Measurements from ENCODE around the gene NCOR1.

Gene NCOR1

GRCh38 chr17:16106161-16106891 lies 109.0 kb downstream of the NCOR1 start:
- H3K27me3 ChIP-seq (ENCODE audit: control insufficient read depth, insufficient read depth, low read length) = no peaks in the 10 kb centered on the region
- no peak overlapping the region for H3K4me3 ChIP-seq (ENCODE audit: low read length)
- no peaks in the 10 kb centered on the region for H3K9me3 ChIP-seq (ENCODE audit: control insufficient read depth, low read length)
- peaks cover 3% of the 10 kb centered on the region for H3K4me1 ChIP-seq (ENCODE audit: control insufficient read depth, insufficient read depth, low read length)
- no peak overlapping the region for H3K9ac ChIP-seq (ENCODE audit: low read length)
- H3K36me3 ChIP-seq (ENCODE audit: control insufficient read depth, insufficient read depth, low read length) = peaks cover 3% of the 10 kb centered on the region

- Histone ChIP-seq H3K4me3 (ENCODE audit: low read length) (no peak overlapping the region), H3K9ac (ENCODE audit: low read length) (no peak overlapping the region), H3K27me3 (ENCODE audit: control insufficient read depth, insufficient read depth, low read length) (no peaks in the 10 kb centered on the region), H3K9me3 (ENCODE audit: control insufficient read depth, low read length) (no peaks in the 10 kb centered on the region), H3K36me3 (ENCODE audit: control insufficient read depth, insufficient read depth, low read length) (peaks cover 6% of the 10 kb centered on the region), H3K4me1 (ENCODE audit: control insufficient read depth, insufficient read depth, low read length) (peaks cover 6% of the 10 kb centered on the region)
These were observed 111.1 kb downstream of the NCOR1 start for GRCh38 chr17:16104189-16104588.

- H3K4me3 ChIP-seq (ENCODE audit: low read length) = no peak overlapping the region
- no peak overlapping the region for H3K9ac ChIP-seq (ENCODE audit: low read length)
- H3K27me3 ChIP-seq (ENCODE audit: control insufficient read depth, insufficient read depth, low read length) = no peaks in the 10 kb centered on the region
- no peaks in the 10 kb centered on the region for H3K9me3 ChIP-seq (ENCODE audit: control insufficient read depth, low read length)
- H3K4me1 ChIP-seq (ENCODE audit: control insufficient read depth, insufficient read depth, low read length) = peaks cover 6% of the 10 kb centered on the region
- H3K36me3 ChIP-seq (ENCODE audit: control insufficient read depth, insufficient read depth, low read length) = peaks cover 15% of the 10 kb centered on the region
These were observed 113.9 kb downstream of the NCOR1 start for GRCh38 chr17:16101440-16101839.

- Histone ChIP-seq H3K36me3 (ENCODE audit: control insufficient read depth, insufficient read depth, low read length) (peaks cover 15% of the 10 kb centered on the region), H3K4me3 (ENCODE audit: low read length) (no peak overlapping the region), H3K9ac (ENCODE audit: low read length) (no peak overlapping the region), H3K4me1 (ENCODE audit: control insufficient read depth, insufficient read depth, low read length) (peaks cover 6% of the 10 kb centered on the region), H3K9me3 (ENCODE audit: control insufficient read depth, low read length) (no peaks in the 10 kb centered on the region), H3K27me3 (ENCODE audit: control insufficient read depth, insufficient read depth, low read length) (no peaks in the 10 kb centered on the region)
These were observed 114.5 kb downstream of the NCOR1 start for GRCh38 chr17:16100737-16101400.

GRCh38 chr17:16091773-16092172 lies 123.6 kb downstream of the NCOR1 start:
- H3K9ac ChIP-seq (ENCODE audit: low read length) = no peak overlapping the region
- no peak overlapping the region for H3K4me3 ChIP-seq (ENCODE audit: low read length)
- H3K36me3 ChIP-seq (ENCODE audit: control insufficient read depth, insufficient read depth, low read length) = peaks cover 3% of the 10 kb centered on the region
- no peaks in the 10 kb centered on the region for H3K9me3 ChIP-seq (ENCODE audit: control insufficient read depth, low read length)
- H3K4me1 ChIP-seq (ENCODE audit: control insufficient read depth, insufficient read depth, low read length) = no peaks in the 10 kb centered on the region
- no peaks in the 10 kb centered on the region for H3K27me3 ChIP-seq (ENCODE audit: control insufficient read depth, insufficient read depth, low read length)

- Histone ChIP-seq H3K27me3 (ENCODE audit: control insufficient read depth, insufficient read depth, low read length) (no peaks in the 10 kb centered on the region), H3K9me3 (ENCODE audit: control insufficient read depth, low read length) (no peaks in the 10 kb centered on the region), H3K4me3 (ENCODE audit: low read length) (no peak overlapping the region), H3K4me1 (ENCODE audit: control insufficient read depth, insufficient read depth, low read length) (no peaks in the 10 kb centered on the region), H3K9ac (ENCODE audit: low read length) (no peak overlapping the region), H3K36me3 (ENCODE audit: control insufficient read depth, insufficient read depth, low read length) (no peaks in the 10 kb centered on the region)
These were observed 128.4 kb downstream of the NCOR1 start for GRCh38 chr17:16086957-16087356.

GRCh38 chr17:16085066-16085699 lies 130.2 kb downstream of the NCOR1 start:
- no peak overlapping the region for H3K4me3 ChIP-seq (ENCODE audit: low read length)
- H3K9ac ChIP-seq (ENCODE audit: low read length) = no peak overlapping the region
- H3K36me3 ChIP-seq (ENCODE audit: control insufficient read depth, insufficient read depth, low read length) = no peaks in the 10 kb centered on the region
- H3K9me3 ChIP-seq (ENCODE audit: control insufficient read depth, low read length) = no peaks in the 10 kb centered on the region
- H3K4me1 ChIP-seq (ENCODE audit: control insufficient read depth, insufficient read depth, low read length) = no peaks in the 10 kb centered on the region
- H3K27me3 ChIP-seq (ENCODE audit: control insufficient read depth, insufficient read depth, low read length) = no peaks in the 10 kb centered on the region

GRCh38 chr17:16083223-16083622 lies 132.1 kb downstream of the NCOR1 start:
- H3K4me3 ChIP-seq (ENCODE audit: low read length) = no peak overlapping the region
- H3K4me1 ChIP-seq (ENCODE audit: control insufficient read depth, insufficient read depth, low read length) = no peaks in the 10 kb centered on the region
- no peak overlapping the region for H3K9ac ChIP-seq (ENCODE audit: low read length)
- no peaks in the 10 kb centered on the region for H3K36me3 ChIP-seq (ENCODE audit: control insufficient read depth, insufficient read depth, low read length)
- no peaks in the 10 kb centered on the region for H3K9me3 ChIP-seq (ENCODE audit: control insufficient read depth, low read length)
- H3K27me3 ChIP-seq (ENCODE audit: control insufficient read depth, insufficient read depth, low read length) = no peaks in the 10 kb centered on the region

GRCh38 chr17:16081507-16082087 lies 133.7 kb downstream of the NCOR1 start:
- no peaks in the 10 kb centered on the region for H3K9me3 ChIP-seq (ENCODE audit: control insufficient read depth, low read length)
- no peak overlapping the region for H3K9ac ChIP-seq (ENCODE audit: low read length)
- H3K36me3 ChIP-seq (ENCODE audit: control insufficient read depth, insufficient read depth, low read length) = no peaks in the 10 kb centered on the region
- H3K27me3 ChIP-seq (ENCODE audit: control insufficient read depth, insufficient read depth, low read length) = no peaks in the 10 kb centered on the region
- no peaks in the 10 kb centered on the region for H3K4me1 ChIP-seq (ENCODE audit: control insufficient read depth, insufficient read depth, low read length)
- H3K4me3 ChIP-seq (ENCODE audit: low read length) = no peak overlapping the region

- no peak overlapping the region for H3K4me3 ChIP-seq (ENCODE audit: low read length)
- no peaks in the 10 kb centered on the region for H3K36me3 ChIP-seq (ENCODE audit: control insufficient read depth, insufficient read depth, low read length)
- no peaks in the 10 kb centered on the region for H3K27me3 ChIP-seq (ENCODE audit: control insufficient read depth, insufficient read depth, low read length)
- H3K4me1 ChIP-seq (ENCODE audit: control insufficient read depth, insufficient read depth, low read length) = no peaks in the 10 kb centered on the region
- no peak overlapping the region for H3K9ac ChIP-seq (ENCODE audit: low read length)
- no peaks in the 10 kb centered on the region for H3K9me3 ChIP-seq (ENCODE audit: control insufficient read depth, low read length)
These were observed 135.0 kb downstream of the NCOR1 start for GRCh38 chr17:16080366-16080765.

- H3K9me3 ChIP-seq (ENCODE audit: control insufficient read depth, low read length) = no peaks in the 10 kb centered on the region
- no peaks in the 10 kb centered on the region for H3K36me3 ChIP-seq (ENCODE audit: control insufficient read depth, insufficient read depth, low read length)
- no peak overlapping the region for H3K9ac ChIP-seq (ENCODE audit: low read length)
- no peaks in the 10 kb centered on the region for H3K4me1 ChIP-seq (ENCODE audit: control insufficient read depth, insufficient read depth, low read length)
- H3K27me3 ChIP-seq (ENCODE audit: control insufficient read depth, insufficient read depth, low read length) = no peaks in the 10 kb centered on the region
- no peak overlapping the region for H3K4me3 ChIP-seq (ENCODE audit: low read length)
These were observed 139.4 kb downstream of the NCOR1 start for GRCh38 chr17:16075949-16076348.

GRCh38 chr17:16074423-16074822 lies 140.9 kb downstream of the NCOR1 start:
- Histone ChIP-seq H3K9ac (ENCODE audit: low read length) (no peak overlapping the region), H3K4me3 (ENCODE audit: low read length) (no peak overlapping the region), H3K9me3 (ENCODE audit: control insufficient read depth, low read length) (no peaks in the 10 kb centered on the region), H3K36me3 (ENCODE audit: control insufficient read depth, insufficient read depth, low read length) (peaks cover 9% of the 10 kb centered on the region), H3K27me3 (ENCODE audit: control insufficient read depth, insufficient read depth, low read length) (no peaks in the 10 kb centered on the region), H3K4me1 (ENCODE audit: control insufficient read depth, insufficient read depth, low read length) (no peaks in the 10 kb centered on the region)

All from mucosa of stomach (tissue), 1 donor.